GM19035 (cell line): ENCODE results near the gene HTRA3.

Experiments used
- ATAC-seq: cut with Tn5 transposase; IDR thresholded peaks from one replicate; pipeline ENCODE4 v1.9.1; 2021; ENCODE audit not compliant: unreplicated experiment

The HTRA3 gene

DNA sequence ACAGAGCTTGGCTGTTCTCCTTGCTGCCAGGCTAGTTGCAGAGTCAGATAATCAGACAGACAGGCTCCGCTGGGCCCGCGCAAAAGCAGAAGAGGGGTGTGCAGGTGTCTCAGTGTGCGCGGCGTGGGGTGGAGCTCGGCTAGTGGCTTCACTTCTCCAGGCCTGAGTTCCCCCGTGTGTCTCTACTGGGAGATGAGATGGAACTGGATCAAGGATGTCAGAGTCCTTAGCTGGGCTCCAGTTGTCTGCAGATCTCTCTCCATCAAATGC is 21.1 kb downstream of the HTRA3 start:
- no peak for ATAC-seq

DNA sequence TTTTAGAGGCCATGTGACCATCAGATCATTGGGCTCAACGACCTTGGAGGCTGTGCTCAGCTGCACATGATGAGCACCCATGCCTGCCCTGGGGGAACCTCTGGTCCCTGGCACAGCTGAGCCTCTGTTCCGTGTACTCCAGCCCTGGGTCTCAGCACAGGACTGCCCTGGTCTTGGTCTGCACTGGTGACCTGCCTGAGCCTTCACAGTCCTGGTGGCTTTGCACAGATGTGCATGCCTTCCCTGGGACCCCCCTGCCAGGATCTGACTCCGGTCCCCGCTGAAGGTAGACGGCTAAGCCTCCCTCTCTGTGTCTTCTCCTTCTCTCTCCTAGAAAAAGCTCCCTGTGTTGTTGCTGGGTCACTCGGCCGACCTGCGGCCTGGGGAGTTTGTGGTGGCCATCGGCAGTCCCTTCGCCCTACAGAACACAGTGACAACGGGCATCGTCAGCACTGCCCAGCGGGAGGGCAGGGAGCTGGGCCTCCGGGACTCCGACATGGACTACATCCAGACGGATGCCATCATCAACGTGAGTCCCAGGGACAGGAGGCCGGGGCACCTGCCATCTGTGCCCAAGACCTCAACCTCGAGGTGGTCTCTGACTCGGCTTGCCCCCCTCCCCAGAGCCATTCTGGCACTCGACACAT is 21.6 kb downstream of the HTRA3 start:
- no peak for ATAC-seq

DNA sequence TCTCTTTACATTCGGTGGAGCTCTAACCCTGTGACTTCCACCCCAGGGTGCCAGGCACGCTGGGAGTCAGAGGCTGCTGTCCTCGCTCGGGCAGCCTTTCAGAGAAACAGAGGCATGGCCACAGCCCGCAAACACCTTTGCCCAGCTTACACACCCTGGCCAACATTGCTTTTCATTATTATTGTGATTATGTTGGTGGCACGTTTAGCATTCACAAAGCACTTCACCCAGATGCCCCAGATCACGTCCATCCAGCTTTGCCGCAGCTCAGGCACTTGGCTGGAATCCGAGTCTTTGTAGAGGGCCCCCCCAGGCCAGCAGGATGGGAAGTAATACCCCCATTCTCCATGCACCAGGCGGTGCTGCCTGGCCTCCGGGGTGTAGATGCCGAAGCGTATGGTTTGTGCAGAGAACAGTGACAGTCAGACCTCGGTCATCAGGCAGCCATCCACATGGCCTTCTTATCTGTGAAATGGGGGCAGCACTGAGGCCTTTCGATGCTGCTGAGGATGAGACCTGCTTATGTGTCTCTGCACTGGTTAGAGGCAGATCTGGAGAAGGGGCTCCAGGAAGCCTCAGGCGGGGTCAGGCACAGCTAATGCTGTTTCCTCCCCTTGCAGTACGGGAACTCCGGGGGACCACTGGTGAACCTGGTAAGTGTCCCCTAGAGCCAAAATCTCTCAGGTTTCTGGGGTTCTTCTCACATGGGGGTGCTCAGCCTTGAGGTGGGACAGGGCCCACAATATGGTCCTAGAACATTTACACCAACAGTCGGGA is 22.3 kb downstream of the HTRA3 start:
- ATAC-seq = no peak

DNA sequence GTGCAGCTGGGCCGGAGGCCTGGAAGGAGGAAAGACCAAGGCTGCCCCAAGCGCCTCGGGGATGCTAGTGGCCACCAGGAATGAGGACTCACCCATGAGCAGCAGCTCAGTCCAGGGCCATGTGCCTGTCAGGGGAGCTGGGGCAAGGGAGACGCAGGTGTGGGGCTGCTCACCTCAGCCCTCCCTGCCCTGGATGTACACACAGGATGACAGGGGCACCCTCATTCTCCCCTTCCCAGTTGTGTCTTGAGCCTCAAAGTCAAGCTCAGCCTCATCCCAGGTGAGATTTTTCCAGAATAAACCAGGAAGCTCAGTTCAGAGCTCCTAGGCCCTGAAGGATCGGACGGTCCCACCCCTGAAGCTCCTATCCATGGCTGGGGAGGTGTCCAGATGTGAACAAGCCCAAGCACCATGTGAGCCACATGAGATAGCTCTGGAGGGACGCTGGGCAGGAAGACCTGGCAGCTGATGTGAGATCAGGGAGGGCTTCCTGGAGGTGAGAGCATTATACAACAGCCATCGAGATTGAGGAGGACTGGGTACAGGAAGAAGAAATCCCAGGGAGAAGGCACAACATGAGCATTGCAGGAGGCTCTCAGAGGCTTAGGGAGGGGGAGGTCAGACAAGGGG is 23.0 kb downstream of the HTRA3 start:
- ATAC-seq = no peak

DNA sequence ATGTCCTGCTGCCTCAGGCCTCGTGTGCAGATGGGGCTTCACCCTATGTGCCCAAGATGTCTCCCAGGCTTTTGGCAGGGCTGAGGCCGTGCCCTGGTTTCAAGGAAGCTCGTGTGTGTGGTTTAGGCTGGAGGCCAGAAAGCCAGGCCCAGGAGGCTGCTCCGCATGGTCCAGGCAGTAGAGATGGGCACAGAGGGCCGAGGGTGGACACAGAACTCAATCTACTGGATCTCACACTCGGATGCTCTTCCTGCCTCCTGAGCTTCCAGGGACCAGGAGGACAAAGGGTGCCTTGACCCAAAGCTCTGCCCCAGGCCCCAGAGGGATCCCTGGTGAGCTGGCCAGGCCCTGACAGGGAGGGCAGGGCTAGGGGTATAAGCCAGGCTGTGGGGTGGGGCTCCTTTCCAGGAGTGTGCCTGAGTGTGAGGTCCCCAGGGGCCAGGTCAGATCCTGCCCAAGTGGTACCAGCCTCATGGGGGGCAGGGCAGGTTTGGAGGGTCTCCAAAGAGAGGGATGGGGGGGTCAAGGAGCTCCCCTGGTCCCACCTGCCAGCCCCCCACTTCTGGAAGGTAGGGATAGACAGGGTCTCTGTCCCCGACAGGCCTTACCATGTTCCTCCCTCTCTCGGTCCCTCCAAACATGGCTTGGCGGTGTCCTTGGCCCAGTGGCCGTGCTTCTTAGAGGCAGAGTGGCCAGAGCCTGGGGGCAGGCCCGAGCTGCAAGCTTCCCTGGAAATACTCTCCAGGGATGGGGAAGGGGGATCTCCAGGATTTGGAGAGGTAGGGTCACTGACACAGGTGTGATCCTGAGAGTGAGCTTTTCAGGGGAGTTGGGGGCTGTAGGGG is 23.8 kb downstream of the HTRA3 start:
- ATAC-seq = no peak

DNA sequence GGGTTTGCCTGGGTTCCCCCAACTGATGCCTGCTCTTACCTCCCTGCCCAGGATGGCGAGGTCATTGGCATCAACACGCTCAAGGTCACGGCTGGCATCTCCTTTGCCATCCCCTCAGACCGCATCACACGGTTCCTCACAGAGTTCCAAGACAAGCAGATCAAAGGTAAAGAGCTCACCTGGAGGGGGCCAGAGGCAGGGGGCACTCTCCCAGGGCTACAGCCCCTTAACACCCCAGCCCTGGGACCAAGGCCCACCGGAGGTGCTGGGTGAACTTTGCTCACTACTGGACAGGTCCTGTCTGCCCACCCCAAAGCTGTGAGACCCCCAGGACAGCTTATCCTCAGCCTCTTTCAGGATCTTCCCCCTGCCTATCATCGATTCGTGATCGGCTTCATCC is 24.5 kb downstream of the HTRA3 start:
- ATAC-seq = no peak

DNA sequence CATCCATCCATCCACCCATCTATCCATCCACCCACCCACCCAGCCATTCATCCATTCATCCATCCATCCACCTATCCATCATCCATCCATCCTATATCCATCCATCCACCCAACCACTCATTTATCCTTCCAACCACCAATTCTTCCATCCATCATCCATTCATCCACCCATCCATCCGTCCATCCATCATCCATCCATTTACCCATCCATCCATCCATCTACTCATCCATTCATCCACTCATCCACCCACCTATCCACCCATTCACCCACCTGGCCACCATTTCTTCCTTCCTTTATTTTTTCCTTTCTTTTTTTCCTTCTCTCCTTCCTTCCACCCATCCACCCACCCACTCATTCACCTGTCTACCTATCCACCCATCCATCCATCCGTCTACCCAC is 25.2 kb downstream of the HTRA3 start:
- ATAC-seq = no peak

DNA sequence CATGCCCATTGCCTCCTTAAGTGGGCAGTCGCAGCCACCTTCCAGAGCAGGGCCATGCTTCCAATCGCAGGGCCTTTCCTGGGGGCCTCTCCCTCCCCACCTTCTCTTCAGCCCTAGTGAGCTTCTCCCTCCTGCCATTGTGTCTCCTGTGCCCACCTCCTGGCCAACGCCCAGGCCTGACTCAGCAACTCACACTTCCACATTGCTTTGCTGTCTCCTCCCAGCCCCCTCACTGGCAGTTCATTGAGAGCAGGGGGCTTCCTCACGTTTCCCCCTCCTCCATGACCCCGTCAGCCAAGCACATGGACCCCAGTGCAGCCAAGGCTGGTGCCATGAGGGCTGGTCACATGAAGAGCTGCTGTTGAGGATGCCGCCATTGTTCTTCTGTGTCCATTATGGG is 25.9 kb downstream of the HTRA3 start:
- no peak for ATAC-seq

DNA sequence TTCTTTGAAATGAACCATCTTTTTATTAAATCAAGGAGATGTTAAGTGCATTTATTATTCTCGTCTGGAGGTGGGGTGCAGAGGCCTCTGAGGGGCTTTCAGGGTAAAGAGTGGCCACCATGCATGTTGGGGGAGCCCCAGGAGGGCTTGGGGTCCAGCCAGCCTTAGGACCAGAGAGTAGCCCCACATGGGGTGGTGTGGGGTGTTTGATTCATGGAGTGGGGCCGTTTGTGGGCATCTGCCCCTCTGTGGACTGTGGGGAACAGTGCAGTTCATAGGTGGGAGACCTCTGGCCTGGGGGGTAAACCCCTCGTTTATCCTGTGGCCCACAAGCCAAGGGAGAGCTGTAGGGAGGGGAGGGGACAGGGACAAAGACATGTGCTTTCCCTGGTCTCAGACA is 26.9 kb downstream of the HTRA3 start:
- ATAC-seq = no peak

DNA sequence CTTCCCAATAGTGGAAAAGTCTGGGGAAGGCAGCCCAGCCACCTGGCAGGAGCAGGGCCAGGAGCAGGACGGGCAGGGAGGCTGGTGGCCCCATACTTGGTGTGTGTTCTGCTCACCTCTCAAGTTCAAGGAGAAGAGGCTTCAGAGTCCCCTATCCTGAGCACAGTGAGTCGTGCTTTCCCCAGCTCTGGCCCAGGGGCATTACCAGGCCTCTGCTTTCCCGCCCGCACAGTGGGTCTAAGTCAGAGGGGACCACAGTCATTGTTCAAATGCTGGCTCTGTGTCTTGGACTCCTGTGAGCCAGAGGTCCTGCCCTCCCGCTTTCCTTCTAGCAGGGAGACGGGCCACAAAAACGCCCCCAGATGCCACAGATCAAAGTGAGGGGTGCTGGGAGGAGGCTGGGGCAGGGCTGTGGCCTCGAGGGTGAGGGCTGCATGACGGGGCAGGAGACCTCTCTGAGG is 27.6 kb downstream of the HTRA3 start:
- no peak for ATAC-seq

DNA sequence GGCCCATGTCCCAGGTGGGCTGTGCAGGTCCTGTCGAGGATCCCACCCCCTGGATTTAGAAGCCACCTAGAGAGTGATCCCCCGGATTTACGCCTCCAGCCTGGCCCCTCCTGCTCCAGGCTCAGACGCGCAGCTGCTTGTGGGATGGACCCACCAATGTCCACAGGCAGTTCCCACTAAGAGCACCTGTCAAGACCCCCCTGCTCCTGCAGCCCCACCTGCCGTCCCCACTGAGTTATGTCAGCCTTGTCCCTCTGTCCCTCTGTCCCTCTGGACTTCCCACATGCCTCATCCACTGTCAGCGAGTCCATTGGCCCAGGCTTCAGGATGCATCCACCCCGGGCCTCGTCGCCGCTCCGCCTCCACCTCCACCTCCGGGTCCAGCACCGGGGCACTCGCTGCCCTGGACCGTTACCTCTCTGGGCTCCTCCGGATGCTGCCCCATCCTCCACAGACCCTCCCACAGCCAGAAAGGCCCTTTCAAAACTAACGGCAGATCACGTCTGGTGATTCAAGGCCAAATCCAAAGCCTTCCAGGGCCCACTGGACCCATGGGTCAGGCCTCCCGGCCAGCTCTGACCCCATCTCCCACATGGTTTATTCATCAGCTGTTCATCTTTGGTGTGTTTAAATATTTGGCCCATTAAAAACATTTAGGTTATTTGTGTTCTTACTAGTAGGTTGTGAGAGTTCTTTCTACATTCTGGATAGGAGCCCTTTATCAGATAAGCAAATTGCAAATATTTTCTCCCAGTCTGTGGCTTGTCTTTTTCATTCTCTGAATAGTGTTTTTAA is 28.3 kb downstream of the HTRA3 start:
- ATAC-seq = no peak

DNA sequence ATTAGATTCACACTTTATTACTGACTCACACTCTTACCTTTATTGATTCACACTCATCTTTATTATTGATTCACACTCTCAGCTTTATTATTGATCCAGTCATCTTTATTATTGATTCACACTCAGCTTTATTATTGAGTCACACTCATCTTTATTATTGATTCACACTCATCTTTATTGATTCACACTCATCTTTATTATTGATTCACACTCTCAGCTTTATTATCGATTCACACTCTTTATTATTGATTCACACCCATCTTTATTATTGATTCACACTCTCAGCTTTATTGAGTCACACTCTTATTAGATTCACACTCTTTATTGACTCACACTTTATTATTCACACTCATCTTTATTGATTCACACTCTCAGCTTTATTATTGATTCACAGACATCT is 31.3 kb downstream of the HTRA3 start:
- no peak for ATAC-seq

DNA sequence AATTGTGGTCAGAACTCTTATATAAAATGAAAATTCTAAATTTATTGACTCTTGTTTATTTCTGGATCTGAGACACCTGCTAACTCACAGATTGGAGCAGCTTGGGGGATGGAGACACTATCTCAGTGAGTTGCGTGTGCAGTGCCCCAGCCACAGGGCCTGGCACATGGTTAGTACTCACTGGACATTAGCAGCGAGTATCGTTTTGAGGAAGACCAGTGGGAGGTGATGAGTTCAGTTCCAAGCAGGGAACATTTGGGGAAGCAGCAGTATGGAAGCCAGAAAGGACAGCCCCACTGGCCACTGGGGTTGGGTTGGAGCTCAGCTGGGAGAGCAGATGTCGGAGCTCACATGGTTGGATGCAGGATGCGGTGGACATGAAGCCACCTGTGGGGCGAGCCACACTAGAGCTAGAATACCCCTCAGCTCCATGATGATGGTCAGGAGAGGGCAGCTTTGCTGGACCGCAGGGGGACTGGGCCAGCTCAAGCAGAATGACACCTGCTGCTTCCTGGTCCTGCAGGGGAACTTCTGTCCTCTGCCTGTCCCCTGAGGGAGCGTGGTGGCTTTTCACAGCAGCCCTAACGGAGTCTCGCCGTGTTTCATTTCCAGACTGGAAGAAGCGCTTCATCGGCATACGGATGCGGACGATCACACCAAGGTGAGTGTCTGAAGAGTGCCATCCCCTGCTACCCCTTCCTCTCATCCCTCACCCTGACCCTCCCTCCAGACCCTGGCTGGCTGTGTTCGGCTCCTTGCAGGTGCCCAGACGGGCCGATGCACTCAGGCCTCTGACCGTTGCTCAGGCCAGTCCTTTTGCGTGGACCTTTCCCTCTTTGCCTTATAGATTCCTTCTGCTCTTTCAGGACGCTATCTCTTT is 32.5 kb downstream of the HTRA3 start:
- no peak for ATAC-seq

DNA sequence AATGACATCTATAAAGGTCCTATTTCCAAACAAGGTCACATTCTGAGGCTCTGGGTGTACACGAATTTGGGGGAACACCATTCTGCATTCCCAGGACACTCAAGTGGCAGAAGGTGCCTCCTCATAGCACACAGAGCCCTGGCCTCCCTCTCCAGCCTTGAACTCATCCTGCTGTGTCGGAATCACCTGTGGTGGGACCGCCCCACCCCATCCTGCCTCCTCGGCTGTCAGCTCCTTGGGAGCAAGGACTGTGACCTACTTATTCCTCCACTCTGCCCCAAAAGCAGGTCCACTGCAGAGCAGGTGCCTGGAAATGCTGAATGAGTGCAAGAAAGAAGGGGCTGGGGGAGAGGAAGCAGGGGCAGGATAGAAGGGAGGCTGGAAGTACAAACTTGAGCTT is 33.5 kb downstream of the HTRA3 start:
- ATAC-seq = no peak

DNA sequence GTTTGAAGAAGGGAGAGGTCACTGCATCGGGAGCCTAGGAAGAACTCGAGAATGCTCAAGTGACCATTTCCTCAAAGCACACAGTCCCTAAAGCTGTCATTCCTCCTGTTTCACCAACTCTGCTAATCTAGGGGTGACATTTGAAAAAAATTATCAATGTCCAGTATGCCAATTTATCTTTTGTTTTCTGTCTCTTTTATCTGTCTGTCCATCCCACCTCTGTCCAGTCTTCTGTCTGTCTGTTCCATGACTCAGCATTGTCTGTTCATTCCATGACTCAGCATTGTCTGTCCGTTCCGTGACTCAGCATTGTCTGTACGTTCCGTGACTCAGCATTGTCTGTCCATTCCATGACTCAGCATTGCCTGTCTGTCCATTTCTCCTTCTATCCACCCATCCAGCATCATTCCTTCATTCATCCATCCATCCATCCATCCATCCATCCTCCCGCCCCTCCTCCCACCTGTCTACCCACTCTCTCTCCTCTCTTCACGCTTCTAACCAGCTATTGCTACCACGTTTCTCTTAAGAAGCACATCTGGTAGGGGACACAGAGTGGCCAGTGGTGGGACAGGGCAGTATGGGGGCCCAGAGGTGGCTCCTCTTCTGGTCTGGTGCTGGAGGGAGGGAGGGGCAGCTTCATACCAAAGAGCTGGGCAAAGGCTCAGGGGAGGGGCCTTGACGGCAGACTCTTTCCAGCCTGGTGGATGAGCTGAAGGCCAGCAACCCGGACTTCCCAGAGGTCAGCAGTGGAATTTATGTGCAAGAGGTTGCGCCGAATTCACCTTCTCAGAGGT is 34.1 kb downstream of the HTRA3 start:
- no peak for ATAC-seq

DNA sequence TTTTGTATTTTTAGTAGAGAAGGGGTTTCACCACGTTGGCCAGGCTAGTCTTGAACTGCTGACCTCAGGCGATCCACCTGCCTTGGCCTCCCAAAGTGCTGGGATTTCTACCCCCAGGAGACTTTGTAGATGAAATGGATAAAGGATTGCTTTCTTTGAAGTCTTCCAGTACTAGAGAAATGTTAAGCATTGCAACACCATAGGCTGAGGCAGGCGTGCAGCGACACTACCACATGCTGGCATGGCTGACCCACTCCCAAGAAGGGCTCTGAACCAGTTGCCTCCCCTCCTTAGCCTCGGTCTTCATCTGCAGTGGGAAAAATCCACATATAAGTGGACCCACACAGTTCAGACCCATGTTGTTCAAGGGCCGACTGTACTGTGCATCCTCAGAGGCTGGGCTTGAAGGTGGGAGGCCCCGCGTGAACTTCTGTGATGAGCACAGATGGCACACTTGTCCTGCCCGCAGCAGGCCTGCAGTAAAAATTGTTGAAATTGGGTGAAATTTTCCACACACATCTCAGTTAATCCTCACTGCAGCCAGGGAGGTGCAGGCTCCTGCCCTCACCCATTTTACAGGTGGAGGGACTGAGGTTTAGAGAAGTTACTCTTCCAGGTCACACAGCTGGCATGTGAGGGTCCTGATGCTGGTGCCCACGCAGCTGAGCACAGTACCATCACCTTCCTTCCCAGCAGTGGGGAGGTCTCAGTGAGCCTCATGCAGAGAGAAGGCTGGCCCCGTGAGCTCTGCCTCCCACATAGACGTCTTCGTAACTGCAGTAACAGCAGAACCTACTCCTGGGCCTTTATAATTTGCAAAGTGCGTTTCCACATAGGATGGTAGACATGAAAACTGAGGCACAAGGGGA is 35.5 kb downstream of the HTRA3 start:
- no peak for ATAC-seq

DNA sequence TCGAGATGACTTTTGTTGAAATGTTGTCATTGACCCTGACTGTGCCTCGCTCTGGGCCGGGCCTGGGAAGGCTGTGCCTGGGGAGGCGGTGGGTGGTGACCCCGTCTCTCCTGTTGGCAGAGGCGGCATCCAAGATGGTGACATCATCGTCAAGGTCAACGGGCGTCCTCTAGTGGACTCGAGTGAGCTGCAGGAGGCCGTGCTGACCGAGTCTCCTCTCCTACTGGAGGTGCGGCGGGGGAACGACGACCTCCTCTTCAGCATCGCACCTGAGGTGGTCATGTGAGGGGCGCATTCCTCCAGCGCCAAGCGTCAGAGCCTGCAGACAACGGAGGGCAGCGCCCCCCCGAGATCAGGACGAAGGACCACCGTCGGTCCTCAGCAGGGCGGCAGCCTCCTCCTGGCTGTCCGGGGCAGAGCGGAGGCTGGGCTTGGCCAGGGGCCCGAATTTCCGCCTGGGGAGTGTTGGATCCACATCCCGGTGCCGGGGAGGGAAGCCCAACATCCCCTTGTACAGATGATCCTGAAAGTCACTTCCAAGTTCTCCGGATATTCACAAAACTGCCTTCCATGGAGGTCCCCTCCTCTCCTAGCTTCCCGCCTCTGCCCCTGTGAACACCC is 36.4 kb downstream of the HTRA3 start:
- ATAC-seq = no peak
